GM04504 (cell line): Measurements from ENCODE around the gene SORCS1.

ENCODE experiments used
- DNase-seq: peaks from one replicate; pipeline ENCODE4 v3.0.0-alpha.2; 2012; ENCODE audit warnings: low read depth

Gene SORCS1

DNA sequence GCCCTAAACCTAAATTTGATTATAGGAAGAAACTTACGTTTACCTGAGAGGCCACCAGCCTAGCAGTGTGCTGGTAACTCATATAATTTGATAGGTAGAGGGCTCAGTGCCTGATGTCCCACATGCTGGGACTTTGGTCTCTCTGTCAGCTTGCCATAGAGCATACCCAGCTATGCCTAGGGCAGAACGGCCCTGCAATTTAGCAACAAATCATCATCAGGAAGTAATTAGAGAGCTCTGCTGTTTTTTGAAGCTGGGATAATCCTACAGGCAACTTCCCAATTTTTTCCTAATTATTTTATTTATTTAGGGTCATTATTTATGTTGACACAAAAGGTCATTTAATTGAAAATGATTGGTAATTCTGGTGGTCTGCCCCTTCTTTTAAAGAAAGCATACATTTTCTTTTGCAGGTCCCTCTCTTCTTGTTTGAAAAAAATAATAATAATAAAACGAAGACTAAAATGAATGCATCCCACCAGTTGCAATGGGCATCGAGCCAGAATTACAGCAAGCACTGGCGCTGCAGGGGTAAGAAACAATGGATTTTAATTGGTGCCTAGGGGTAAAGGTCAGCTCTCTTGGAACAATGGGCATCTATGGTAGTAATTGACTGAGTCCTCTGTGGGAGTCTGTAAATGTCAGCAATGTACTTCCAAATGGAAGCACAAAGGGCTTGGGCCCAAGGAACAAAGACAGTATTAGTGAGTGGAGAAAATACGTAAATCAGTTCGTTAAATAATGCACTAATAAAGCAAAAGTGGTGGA is 348.0 kb downstream of the SORCS1 start:
- no peak for DNase-seq

DNA sequence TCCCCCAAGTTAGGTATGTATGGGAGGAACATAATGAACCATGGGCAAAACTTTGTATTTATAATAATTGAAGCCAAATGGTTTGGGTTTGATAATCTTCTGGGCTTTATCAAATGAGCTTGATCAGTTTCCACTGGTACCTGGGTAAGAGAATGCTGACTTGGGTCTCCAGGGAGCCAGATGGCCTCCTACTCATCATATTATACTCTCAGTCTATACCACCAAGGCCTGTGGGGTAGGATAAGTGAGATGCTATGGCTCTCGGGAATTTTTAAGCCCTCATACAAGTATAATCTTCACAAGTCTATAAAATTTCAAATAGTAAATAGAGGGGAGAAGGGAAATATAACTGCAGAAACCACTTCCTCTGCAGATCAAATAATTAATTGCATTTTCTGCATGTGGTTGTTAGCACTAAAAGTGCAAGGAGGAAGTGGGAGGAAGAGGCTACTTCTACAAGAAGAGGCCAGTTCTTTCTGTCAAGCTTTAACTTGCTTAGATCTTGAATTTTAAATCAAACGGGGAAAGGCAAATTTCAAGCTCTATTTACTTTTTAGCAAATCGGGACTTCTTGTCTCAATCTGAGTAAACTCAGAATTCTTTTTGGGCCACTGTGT is 349.0 kb downstream of the SORCS1 start:
- DNase-seq: no peak

DNA sequence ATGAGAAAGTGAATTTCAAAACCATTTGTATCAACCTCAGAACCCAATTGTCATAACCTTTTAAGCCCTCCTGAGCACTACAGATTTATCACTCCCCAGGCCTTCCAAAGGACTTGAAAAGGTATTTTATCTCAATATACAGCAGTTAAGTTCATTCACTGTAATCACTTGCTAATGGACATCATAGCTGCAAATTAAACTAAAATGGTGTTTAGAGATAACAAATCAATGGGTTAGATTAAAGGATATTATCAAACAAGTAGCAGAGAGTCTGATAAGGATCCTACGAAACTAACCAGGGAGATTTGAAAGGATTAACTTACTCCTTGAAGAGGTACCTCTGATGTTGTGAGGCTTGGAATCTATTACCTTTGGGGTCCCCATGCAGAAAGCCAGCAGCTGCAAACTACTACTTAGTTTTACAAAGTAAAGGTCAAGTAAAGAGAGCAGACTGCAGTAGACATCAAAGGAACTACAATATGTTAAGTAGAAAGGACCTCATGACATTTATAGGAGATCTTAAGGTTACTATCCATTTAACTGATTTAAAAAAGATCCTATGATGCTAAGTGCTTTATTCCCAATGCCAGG is 359.4 kb downstream of the SORCS1 start:
- no peak for DNase-seq

DNA sequence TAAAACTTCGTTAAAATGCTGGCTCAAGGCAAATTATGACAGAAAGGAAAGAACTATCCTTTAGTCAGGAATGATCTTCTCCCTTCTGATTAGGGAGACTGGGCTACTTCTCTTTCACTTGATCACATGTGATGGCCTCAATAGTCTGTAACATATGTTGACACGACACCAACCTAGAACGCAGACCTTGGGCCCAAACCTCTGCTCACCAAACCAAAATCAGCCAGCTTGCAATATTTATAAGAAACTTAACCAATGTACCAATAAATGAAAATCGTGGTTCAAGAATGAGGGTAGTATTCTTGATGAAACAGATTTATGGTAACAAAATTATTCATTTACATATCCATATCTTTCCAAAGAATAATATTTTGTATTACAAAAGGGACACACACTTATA is 361.6 kb downstream of the SORCS1 start:
- DNase-seq: no peak

DNA sequence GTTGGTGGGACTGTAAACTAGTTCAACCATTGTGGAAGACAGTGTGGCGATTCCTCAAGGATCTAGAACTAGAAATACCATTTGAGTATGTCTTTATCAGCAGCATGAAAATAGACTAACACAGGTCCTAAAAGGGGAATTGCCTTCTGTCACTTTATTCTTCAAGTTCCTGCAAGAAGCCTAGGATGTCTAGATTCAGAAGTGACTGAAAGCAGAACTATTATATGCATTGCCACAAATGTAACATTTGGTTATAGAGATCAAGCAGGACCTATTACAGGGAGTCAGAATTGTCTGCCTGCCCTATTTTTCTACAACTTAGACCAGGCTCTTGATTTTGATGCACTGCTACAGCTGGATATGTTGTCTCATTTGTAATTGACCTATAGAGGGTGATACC is 364.7 kb downstream of the SORCS1 start:
- no peak for DNase-seq

DNA sequence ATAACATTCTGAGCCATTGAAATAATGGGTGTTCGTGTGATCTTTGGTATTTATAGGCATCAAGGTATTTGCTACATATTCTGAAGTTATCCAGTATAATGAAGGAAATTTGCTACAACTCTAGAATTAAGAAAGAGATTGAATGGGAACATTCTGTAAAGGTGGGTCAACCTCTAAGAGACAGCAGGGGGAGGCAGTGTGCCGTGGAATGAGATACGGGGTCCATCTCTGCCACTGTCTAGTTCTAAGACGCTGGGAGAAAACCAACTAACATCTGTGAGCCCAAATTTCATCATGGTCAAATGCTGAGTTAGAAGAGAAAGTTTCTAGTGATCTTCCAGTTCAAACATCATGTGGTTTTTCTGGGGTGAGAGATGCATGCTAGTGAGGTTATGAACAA is 368.9 kb downstream of the SORCS1 start:
- DNase-seq: no peak

DNA sequence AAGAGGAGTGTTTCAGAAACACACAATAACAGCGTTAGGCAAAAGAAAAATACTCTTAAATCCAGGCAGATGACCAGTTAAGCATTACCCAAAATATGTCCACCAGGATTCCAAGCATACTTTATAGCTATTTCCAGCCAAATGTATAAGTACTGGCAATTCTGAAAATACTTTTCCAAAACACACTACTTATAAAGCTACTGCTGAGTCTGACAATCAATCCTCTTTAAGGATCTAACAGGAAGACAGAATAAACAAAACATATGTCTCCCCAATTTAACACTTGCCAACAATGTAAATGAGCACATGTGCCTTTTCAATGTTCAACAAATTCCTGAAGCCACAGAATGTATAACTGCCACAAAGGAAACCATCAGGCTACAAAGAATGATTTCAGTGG is 370.9 kb downstream of the SORCS1 start:
- DNase-seq: no peak

DNA sequence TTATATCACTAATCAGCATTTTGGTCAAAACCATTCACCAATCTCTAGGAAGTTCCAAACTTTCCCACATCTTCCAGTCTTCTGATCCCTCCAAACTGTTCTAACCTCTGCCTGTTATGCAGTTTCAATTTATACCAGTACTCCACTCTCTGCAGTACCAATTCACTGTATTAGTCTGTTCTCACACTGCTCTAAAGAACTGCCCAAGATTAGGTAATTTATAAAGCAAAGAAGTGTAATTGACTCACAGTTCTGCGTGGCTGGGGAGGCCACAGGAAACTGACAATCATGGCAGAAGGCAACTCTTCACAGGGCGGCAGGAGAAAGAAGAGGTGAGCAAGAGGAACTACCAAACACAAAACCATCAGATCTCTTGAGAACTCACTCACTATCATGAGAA is 374.9 kb downstream of the SORCS1 start:
- DNase-seq: no peak

DNA sequence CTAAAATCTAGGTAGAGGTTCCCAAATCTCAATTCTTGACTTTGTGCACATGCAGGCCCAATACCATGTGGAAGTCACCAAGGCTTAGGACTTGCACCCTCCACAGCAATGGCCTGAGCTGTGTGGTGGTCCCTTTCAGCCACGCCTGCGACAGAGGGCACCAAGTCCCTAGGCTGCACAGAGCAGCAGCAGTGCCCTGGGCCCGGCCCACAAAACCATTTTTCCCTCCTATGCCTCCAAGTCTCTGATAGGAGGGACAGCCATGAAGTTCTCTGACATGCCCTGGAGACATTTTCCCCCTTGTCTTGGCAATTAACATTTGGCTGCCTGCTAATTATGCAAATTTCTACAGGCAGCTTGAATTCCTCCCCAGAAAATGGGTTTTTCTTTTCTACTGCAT is 375.5 kb downstream of the SORCS1 start:
- no peak for DNase-seq

DNA sequence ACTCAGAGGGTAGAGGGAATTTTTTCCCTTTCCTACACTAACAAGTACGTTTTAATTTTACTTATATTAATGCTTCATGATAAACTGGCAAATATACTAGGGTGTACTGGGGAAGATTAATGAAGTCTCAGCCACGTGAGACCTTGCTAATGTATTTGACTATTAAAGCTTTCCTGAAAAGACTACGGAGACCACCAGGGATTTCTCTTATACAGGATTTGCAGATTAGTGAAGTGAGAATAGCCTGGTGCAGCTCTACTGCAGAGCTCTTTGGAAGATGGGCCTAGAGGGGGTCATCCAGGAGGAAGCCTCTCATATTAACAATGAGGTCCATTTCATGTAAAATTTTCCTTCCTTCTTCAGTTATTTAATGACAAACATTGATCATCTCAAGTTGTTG is 379.0 kb downstream of the SORCS1 start:
- DNase-seq: no peak

DNA sequence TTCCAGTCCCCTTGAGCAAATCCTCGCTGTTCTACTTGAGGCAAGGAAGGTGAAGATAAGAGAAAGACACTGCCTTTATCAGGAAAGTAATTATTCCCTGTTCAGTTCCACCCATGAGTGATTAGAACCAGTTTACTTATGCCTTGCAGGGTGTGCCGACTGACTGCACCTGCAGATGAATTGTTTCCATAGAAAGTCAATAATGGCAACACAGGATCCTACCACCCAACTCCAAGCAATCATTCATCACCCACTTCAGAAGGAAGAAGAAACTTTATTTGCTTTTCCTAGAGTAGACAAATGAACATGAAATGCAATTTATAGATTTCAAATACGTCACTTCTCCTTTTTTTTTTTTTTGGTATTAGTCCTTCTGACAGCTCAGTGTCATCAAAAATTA is 383.9 kb downstream of the SORCS1 start:
- no peak for DNase-seq

DNA sequence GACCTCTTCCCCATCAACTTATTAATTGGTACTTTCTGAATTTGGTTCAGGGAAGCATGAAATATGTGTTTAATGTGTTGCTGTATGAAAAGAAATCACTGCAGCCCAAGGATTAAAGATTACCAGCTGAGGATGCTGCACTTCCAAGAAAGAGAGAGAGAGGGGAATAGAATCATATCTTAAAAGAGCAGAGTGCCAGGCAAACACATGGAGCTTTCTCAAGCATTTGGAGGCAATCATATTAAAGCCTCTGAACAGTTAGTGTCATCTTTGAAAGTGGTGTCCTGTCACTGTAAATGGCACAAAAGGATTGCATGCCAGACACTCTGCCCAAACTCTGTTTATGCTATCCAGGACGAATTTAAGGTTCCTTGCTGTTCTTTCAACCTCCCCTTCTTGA is 386.7 kb downstream of the SORCS1 start:
- no peak for DNase-seq

DNA sequence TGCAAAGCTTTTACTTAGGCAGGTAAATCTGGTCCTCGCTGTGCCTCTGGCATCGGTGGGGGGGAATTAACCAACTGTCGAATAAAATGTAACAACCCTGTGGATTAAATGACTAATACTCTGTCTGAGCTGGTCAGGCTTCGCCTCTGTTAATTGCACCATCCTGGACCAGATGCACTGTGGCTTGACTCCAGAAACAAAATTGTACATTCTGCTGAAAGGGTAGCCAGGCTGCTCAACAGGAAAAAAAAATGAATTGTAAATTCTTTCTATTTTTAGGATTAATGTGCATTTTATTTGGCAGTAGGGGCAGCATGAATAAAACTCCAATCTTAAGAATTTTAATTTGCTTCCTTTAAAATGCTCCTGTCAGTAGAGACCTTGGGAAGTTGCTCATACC is 389.4 kb downstream of the SORCS1 start:
- no peak for DNase-seq

DNA sequence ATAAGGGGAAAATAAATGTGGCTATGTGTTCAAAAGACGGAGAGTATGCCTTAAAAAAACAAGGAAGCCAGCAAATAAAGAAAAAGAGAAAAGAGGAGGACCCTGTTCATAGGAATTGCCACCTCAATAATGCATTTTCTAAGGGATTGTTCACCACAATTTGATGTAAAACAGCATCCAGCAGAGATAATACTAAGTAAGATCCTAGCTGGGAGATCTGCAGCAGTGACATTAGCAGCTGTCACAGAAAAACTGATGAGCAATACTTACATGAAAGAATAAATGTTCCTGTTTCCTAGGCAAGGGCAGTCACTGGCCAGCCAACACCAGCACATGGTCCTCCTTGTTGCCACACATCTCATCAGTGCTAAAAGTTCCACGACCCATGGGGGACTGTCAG is 391.5 kb downstream of the SORCS1 start:
- no peak for DNase-seq

DNA sequence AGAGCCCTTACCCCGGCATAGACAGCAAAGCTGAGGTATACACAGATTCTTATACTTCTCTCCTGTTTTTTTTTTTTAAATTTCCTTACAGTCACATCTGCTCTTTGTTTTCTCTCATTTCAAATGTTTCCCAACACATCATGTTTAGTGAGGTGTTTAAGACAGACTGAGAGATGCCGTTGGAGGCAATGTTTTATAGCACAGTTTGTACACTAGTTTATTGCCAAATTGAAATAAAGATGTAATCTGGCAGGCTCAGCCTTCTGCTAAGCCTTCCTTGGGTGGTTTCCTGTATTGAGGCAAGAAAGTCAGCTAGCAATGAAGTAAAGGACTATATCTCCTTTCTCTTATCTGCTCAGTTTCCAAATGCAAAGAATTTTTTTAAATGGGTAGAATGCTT is 393.4 kb downstream of the SORCS1 start:
- DNase-seq: no peak

DNA sequence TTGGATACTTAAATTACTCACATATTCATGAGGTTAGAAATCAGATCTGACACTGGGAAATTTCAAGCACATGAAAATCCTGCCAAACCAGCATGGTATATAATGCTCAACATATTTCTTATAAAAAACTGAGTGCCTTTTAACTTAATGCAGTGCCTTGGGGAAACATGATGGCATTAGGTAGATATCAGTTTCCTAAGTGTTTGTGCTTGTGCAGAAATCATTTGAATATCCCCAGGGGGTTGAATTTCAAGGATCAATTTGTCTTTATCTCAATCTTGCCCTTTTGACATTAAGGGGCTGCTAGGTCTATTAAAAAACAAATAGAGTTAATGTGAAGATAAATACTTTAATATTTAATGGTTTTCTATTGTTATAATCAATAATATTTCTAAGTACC is 396.3 kb downstream of the SORCS1 start:
- no peak for DNase-seq

DNA sequence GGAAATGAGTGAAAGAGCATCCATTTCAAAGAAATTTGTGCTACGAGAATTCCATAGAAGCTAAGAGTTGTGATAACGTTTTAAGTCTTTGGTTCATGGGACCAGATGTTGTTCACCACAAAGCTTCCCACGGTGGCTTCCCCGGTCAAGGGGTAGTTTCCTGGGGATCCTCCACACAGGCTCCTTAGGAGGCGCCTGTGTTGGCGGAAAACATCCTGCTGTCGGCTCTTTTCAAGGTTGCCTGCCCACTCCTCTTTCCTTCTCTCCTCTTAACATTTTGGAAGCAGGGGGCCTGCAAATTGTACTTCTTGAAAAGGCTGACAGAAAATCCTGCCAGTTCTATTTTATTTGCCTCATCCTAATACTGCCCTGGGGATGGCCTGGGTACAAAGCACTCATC is 398.6 kb downstream of the SORCS1 start:
- DNase-seq: no peak

DNA sequence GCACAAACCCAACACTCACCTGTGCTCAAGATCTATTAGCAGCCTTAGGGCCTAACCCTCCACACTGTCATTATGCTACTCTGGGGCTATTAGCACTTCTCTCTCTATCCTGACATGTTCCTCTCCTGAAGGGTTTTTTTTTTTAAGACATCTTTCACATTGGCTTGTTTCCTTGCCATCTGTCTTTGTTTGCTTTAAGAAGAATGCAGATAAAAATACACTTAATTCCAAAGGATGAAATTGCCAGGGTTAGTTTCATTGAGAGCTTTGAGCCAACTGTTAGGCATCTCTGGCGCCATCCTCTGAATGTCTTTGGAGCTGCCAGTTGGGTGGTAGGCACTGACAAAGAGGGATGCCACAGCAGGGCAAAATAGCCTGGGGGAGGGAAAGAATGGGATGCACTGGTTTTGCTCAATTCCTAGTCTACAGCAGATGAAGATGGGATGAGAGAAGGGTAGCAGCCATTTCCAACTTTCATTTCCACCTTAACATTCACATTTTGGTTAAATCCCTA is 399.2 kb downstream of the SORCS1 start:
- no peak for DNase-seq

DNA sequence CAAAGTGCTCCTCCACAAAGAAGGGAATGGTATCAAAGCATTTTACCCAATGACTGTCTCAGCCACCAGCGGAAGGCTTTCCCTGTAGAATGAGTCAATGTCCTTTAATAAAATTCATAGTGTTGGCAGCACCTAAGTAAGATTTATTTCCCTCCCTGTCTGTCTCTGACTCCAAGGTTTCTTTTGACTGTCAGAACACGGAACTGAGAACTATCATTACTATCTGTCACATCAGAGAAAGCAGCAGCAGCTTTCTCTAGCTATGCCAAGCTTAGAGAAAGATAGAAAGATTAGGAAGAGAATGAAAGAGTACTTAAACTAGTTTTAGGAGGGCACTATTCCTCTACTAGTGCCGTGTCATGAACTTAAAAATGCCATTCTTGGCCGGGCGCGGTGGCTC is 400.1 kb downstream of the SORCS1 start:
- no peak for DNase-seq

DNA sequence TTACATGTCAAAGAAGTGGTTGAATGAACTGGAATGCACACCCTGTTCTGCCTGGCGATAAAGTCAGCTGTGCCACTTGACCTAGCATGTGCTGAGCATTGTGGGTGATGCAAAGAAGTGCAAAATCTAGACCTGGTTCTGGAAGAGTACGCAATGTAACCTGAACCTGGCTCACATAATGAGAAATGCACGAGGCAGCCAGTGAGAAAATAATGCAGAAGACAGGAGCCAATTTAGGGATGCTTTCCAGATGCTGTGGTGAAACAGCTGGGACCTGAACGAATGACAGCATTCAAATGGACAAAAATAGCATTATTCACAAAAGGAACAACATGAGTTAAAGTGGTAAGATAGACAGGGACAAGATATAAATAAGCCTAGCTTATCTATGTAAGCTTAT is 402.6 kb downstream of the SORCS1 start:
- no peak for DNase-seq

DNA sequence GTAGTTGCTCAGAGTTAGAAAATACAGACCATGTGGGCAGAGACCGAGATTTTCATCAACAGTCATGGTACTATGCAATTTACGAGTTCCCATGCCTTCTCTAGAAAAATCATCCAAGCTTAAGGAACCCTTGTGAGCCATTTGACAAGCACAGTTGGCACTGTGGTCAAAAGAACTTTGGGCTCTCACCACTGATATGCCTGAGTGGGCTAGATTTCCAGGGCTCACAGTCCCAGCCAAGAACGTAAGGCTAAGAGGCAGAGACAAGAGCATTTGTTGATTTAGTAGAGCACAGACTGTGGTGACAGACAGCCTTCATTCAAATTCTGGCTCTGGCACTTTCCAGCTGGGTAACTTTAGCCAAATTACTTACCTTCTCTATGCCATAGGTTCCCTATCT is 407.0 kb downstream of the SORCS1 start:
- no peak for DNase-seq

DNA sequence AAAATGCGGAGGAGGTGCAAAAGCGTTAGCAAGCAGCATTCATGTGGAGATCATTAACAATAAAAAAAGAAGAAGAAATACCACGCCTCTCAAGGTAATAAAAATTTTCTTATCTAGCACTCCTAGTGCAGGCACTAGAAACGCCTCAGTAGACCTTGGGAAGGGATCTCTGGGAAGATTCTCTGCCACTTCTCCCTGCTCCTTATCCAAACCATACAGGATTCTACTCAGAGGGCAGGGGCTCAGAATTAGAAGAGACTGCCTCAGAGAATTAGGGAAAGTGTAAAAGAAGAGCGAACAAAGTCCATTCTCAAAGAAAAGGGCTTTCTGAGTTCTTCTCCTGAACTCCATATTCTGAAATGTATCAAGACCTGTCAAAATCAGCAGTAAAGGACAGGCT is 413.4 kb downstream of the SORCS1 start:
- DNase-seq: no peak

DNA sequence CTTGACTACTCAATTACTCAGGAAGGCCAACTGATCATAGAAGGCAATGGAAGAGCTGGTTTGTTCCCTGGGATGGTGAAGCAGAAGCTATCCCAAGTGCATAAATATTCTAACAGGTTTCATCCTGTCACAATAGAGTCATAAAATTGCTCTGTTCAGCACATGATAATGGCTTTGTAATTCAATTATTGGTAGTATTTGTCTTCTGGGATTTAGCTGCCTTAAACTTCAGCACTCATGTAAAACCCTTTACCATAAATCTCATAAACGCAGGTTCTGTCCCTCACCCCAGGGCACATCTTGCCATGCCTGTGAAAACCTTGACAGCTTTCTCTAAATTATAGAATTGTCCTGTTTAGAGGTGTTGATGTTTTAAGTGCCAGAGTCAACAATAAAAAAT is 417.6 kb downstream of the SORCS1 start:
- no peak for DNase-seq
